Daoy (cell line): ENCODE measurements around the gene DDI1. TPM values are rescaled to one million over a fixed set of nuclear protein-coding genes. Genes with fewer than 3 reads are reported as not detected.

Experiments
- DNase-seq: peaks from one replicate; pipeline ENCODE4 v3.0.0-alpha.2; 2015; ENCODE audit warnings: low read depth
- total RNA-seq: library from RNA; depleted of rRNA; stranded (reverse); fragments of >200 nt; shearing (Covaris generic); gene quantifications from 2 replicates; pipeline ENCODE4 v1.2.3, GENCODE V29; 2014; rRNA removed

The DDI1 gene
- total RNA-seq, 1 experiment from 2014 or later, result not detected

GRCh38 chr11:104078245-104078644, 41.8 kb downstream of the DDI1 start:
- DNase-seq, result no peak

- no peak for DNase-seq
These were observed 42.6 kb downstream of the DDI1 start for GRCh38 chr11:104078995-104079394.

- no peak for DNase-seq
These were observed 50.2 kb downstream of the DDI1 start for GRCh38 chr11:104086621-104087020.

Other genes with a start within 250 kb of the DDI1 start
- gene PDGFD, start 127.5 kb downstream of the DDI1 start, total RNA-seq, result not detected in 2 replicates